Activated CD4-positive, alpha-beta T cell treated with anti-CD3 and anti-CD28 coated beads, Interleukin-2, Interleukin-6, amounts not matched to agents 100 ng/mL and 50 ng/mL, durations not matched to agents 16 hours and 8 hours (primary cell): ENCODE data around the gene P2RY10.
A peak's percentile ranks its signal among the peaks of the same experiment; 100 is the strongest.
"Not testable (repeated sequence)": the region's sequence is repeated elsewhere in the genome, so short reads cannot be mapped to it uniquely, and the experiment has no call there.

ENCODE experiments used
- DNase-seq: peaks from one replicate; pipeline ENCODE4 v3.0.0-alpha.2; 2020

The P2RY10 gene

DNA sequence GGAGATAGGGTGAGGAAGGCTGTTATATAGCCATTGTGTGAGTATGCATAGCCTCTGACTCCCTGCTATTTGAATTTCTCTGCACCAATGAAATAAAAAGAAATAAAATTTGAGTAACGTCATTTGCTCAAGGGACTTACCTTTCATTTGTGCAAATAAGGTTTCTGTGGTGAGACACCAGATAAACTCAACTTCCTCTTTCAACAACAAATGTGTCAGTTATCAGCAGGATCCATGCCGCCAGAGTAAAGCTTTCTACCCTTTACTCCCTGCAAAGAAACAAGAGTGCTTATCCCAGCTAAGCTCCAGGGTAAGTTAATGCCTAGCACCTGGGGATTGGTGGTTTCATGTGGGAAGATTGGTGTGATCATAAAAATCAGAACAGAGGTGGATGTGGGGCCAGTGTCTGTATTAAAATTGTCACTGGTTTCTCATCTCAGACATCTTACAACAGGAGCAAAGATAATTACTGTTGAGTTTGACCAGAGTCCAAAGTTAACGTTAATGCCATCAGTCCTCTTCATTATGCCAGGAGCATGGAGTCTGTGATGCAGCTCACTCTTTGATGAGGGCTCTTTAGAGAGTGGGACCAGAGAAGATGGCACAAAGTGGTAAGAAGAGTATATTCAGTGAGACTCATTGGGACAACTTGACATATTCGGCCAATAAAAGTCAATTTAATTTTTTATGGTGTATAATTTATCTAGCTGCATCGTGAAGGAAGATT lies at the start of gene P2RY10:
Gene P2RY10 (plus strand): TSS at position 206 of the 727 bp plus-strand sequence. CDS start 15,130 bp downstream, outside the sequence.
- DNase-seq: peak; percentile 48

GRCh38 chrX:78922754-78923153 lies 22.4 kb upstream of the P2RY10 start:
- DNase-seq: no peak

- DNase-seq: peak; percentile 19
Observed at GRCh38 chrX:78923198-78924015, 21.8 kb upstream of the P2RY10 start.

DNA sequence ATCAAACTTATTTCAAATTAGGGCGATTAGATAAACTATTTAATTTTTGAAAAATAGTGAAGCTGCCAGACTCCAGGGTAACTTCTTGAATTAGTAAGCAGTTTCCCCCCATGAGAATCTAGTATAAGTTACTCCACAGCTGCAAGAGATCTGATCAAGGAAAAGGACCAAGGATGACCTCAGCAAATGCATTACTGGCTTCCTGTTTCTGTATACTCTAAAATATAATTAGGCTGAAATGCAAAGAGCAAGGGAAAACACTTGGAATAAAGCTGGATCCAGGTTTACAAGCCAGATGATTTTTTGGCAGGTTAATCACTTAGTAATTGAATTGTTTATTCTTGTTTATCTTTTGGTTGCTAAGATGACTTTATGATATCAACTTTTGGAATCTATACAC lies 13.4 kb upstream of the P2RY10 start:
- no peak for DNase-seq

- DNase-seq: no peak
Observed at GRCh38 chrX:78934866-78935265, 10.3 kb upstream of the P2RY10 start.

DNA sequence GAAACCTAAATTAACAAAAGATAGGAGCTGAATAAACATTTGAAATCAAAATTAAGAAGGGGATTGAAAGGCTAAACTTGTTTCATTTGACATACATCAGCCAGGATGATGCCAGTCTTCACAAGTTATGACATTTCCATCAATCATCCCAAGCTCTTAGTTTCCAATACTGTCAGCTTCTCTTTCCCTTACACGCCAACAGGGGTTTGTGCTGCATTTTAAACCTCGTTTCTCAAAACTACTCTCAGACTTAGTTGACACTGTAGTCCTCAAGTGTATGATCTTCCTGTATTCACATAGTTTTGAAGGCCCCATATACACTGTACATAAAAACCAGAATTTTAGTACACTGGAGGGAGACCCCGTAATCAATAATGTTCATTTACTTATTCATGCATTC lies 840 bp upstream of the P2RY10 start:
- peak; percentile 1 for DNase-seq

DNA sequence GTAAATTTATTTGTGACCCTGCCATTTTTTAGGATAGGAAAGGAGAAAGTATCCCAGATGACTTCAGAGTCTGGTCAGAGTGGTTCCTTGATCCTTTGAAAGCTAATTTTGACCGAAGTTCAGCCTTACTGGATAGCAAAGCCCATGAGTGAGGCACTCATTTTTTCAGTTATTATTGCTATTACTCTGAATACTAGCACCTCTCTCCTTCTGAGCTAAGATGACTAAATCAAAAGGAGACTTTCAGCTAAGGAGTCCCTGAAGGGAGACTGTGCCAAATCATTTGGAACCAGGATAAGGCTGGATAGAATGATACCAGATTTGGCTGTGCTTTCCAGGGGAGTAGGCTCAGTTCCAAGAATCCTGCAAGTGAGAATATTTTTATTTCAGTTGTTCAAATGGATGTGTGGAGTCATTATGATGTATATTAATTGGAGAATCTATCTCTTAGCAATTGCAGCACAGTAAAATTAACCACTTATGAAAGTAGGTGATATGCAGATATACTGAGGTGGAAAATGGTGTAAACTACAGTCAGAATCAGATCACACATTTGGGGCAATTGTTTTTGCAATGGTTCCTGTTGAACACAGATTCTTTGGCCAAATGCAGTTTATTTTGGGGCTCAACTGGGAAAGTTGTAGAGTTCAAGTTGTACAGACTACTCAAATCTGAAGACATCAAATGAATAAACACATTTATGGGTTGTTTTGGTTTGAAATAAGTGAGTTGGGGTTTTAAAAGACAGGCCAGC lies 1.2 kb downstream of the P2RY10 start:
- peak; percentile 51 for DNase-seq

DNA sequence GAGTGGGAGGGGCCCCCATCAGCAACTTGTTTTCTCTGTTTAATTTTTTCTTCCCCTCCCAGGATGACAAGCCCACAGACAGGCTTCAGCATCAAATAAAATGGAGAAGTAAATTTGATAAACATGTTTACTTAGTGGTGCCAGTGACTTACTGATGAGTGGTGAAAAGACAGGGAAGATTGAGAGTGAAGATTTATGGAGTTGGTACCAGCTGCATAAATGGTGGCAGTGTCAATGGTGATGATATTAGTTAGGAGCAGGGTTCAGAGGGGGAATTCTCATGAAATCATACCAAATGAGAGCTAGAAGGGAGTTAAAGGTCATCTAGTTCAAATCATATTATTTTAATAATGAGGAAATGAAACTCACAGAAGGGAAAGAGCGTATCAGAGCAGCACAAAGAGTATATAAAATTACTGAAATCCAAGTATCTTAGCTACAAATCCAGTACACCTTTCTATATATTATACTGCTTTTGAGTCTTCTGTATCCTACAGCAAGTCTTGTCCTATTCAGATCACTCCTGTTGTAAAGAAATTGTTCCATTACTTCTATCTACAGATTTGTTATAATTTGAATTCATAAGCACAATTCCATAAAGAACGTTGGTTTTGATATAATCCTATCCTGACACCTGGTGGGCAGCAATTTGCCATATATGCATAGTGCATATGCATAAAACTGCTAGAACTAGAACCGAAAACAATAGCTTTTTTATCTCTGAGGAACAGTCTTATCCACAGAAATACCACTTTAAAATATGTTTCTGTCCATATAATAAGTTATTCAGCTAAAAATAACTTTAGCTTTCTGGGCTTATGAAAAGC lies 5.0 kb downstream of the P2RY10 start:
- DNase-seq: no peak

- no peak for DNase-seq
Observed at GRCh38 chrX:78957049-78957767, 12.0 kb downstream of the P2RY10 start.

DNA sequence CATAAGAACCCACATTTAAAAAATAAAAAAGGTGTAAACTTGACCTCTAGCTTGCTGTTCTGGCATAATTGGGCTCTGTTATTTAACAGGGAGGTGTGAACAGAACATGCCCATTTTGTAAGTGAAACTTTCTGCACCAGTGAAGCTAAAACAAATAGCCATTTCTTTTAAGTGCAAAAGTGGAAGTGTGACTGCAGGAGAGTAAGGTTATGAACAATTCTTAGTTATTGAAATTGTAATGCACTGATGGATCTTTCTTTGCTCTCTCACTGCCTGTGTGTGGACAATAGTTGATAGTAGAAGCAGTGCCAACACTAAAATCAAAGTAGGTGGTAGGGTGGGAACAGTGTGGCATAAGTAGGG lies 12.6 kb downstream of the P2RY10 start:
- DNase-seq: no peak

DNA sequence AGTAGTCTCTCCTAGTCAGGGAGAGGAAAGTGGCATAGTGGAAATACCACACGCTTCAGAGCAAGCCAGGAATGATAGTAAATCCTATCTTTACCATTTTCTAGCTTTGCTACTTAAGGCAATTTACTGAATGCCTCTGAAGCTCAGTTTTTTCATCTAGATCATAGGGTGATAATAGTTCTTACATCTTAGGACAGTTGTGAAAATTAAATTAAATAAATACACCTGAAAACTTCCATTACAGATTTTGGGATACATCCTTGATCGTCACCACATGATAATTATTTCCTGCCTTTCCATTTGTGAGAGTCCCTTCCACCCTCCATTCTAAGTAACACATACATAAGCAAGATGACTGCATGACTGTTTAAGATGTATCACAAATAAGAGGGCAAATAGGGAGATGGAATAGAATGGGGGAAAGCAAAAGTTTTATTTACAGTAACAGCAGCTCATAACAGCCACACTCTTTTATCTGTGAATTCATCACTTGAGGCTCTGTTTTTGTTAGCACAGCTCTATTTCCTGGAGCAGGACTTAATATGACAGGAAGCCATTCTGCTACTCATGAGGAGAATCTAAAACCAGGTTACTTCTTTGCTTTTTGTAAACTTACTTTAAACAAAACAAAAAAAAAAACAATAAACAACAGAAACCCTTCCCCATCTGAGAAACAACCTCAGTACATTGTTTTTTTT lies 13.4 kb downstream of the P2RY10 start:
- no peak for DNase-seq

GRCh38 chrX:78960888-78961287 lies 15.7 kb downstream of the P2RY10 start:
- no peak for DNase-seq

DNA sequence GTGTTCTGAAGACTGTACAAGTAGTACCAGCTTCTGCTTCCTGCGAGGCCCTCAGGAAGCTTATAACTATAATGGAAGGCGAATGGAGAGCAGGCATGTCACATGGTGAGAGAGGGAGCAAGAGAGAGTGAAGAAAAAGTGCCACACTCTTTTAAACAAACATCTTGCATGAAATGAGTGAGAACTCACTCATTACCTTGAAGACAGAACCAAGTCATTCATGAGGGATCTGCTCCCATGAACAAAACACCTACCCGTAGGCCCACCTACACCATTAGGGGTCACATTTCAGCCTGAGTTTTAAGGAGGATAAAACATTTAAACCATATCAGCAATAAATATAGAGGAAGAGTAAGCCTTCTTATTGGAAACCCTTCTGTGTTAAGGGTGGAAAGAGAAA lies 19.4 kb downstream of the P2RY10 start:
- no peak for DNase-seq

DNA sequence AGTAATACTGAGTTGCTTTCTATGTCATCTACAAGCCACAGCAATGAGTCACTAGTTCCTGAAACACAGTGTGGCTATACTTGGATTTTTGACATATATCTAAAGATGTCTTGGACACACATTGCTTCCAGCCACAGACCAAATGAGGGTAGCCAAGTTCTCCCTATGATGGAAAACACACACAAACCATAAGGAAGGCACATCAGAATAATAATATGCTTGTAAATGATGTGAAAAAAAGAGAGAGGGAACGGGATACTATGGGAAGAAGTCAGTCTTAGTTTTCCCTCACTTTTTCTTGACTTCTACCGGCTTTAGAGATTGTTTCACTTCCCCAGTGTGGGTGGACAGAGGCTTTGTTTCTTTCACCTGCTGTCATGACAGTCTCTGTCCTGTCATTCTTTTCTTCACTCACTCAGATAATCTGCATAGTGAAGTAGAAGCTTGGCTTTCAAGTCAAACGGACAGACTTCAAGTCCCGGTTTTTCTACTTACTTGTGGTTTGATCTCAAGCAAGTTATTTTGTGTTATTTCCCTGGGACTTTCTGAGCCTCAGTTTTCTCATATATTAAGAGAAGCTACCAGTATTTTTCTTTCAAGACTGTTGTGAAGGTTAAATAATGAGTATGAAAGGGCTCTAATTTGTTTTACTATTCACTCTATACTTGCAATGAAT lies 34.7 kb downstream of the P2RY10 start:
- peak; percentile 45 for DNase-seq

GRCh38 chrX:78989349-78989748 lies 44.2 kb downstream of the P2RY10 start:
- DNase-seq: no peak

- peak; percentile 3 for DNase-seq
Observed at GRCh38 chrX:78997870-78998558, 52.8 kb downstream of the P2RY10 start.

DNA sequence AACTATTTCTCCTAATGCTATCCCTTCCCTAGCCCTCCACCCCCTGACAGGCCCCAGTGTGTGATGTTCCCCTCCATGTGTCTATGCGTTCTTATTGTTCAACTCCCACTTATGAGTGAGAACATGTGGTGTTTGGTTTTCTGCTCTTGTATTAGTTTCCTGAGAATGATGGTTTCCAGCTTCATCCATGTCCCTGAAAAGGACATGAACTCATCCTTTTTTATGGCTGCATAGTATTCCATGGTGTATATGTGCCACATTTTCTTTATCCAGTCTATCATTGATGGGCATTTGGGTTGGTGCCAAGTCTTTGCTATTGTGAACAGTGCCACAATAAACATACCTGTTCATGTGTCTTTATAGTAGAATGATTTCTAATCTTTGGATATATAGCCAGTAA lies 62.3 kb downstream of the P2RY10 start:
- not testable (repeated sequence) for DNase-seq
